H1 (cell line): ENCODE results near the gene FOXI1. TPM values are rescaled to one million over a fixed set of nuclear protein-coding genes. Genes with fewer than 3 reads are reported as not detected.

Source experiments
- ATF3 ChIP-seq: IDR thresholded peaks from 2 replicates; pipeline ENCODE4 v1.6.1; 2011; ENCODE audit warnings: low read depth, mild to moderate bottlenecking, low read length; ENCODE audit not compliant: insufficient read depth
- EP300 ChIP-seq, 2 experiments: IDR thresholded peaks; 1 replicate in 1 of 2; 2 replicates in 1 of 2; pipeline ENCODE4 v1.6.1; 2011 to 2012; ENCODE audit warnings: low read depth in 2 of 2, low read length in 2 of 2, mild to moderate bottlenecking in 2 of 2, borderline replicate concordance in 1 of 2, inconsistent platforms in 1 of 2, moderate library complexity in 1 of 2
- USF2 ChIP-seq: IDR thresholded peaks from 2 replicates; pipeline ENCODE4 v1.6.1; 2011; ENCODE audit warnings: low read length, improper control_type of control experiment
- polyA plus RNA-seq, 7 experiments: library from polyadenylated mRNA; depleted of rRNA in 3 of 7; stranded (reverse) in 5 of 7; unstranded in 2 of 7; fragments of >200 nt in 5 of 7; fragments of 200-250 nt in 2 of 7; gene quantifications; 1 replicate in 5 of 7; 2 replicates in 1 of 7; 4 replicates in 1 of 7; pipeline versions ENCODE4 v1.2.1 to v1.2.3, GENCODE V29; 2011 to 2013; ENCODE audit warnings: missing spikeins in 2 of 7, mixed read lengths in 2 of 7
- total RNA-seq: library from RNA; stranded (reverse); fragmentation: NEBNext Ultra II Directional; extraction: Animal tissue kit (Norgen Biotek cat#: 25700); gene quantifications from 2 replicates; pipeline ENCODE4 v1.2.1, GENCODE V29; 2021

FOXI1 gene
- total and polyA plus RNA-seq, 2 of the 8 experiments (the other 6 are each of a cell fraction or from before 2014, with no cell fraction given) = not detected

DNA sequence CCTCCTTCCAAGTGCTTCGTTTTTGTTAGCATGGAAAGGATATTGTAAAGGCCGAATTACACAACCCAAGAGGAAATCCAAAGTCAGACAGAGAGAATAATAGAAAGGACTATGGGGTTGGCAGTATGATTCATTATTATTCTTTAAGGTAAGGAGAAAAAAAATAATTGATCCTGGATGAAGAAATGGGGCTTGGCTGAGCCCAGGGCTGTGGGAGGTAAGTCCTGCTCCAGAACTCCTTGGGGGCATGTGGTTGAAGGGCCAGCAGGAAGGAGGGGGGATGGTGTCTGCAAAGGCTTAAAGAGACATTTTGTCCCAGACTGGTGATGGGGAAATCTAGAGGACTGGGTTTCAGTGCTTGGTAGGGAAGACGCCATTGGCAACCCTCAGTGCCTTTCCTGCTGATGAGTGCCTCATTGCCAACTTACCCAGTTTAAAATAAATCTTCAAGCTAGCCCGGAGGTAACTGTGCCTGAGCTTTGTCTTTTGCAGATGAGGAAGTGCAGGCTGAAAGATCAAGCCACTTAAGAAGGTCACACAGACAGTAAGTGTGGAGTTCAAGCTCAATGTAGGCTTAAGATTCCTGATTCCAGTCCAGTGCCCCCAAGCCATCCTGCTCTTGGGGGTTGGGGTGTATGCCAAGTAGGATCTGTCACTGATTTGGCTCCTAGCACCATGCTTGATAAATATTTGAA, 30.2 kb downstream of the FOXI1 start (continued):
- TF ChIP-seq USF2 (no peak), EP300 (IDR thresholded peaks at IDR 0.05; ENCODE audit: borderline replicate concordance in 1 of 2, low read depth in 2 of 2, low read length in 2 of 2) (no peak), ATF3 (no peak)
- TF ChIP-seq, all 59 proteins: peak for 0
